Right ventricle myocardium inferior (tissue), 1 donor: ENCODE measurements around the gene SIN3A. TPM values are rescaled to one million over a fixed set of nuclear protein-coding genes. Genes with fewer than 3 reads are reported as not detected.
A peak's percentile ranks its signal among the peaks of the same experiment; 100 is the strongest.
"Not testable (repeated sequence)": the region's sequence is repeated elsewhere in the genome, so short reads cannot be mapped to it uniquely, and the experiment has no call there.

Experiments
- ATAC-seq: fragments of 200-7000 bp; cut with Tn5 transposase; one replicate; pipeline ENCODE4 v1.9.1; 2020; ENCODE audit warnings: mild to moderate bottlenecking, moderate library complexity
- DNase-seq: peaks from one replicate; pipeline ENCODE4 v3.0.0; 2021; ENCODE audit errors: missing footprints
- intact Hi-C: fragments of 100-400 bp; cut with DNase I; formaldehyde crosslinking; loops from one replicate; pipeline ENCODE4 v1.11.0; 2022
- total RNA-seq: library from RNA; stranded (reverse); fragmentation: NEBNext Ultra II Directional; extraction: Animal tissue kit (Norgen Biotek cat#: 25700); gene quantifications from one replicate; pipeline ENCODE4 v1.2.1, GENCODE V29; 2021
- donor health status: DM: no; HTN: yes; CAD: no; lungs with severe emphysema.

Gene SIN3A
- total RNA-seq, 1 donor from 2014 or later: 24.5 TPM

DNA sequence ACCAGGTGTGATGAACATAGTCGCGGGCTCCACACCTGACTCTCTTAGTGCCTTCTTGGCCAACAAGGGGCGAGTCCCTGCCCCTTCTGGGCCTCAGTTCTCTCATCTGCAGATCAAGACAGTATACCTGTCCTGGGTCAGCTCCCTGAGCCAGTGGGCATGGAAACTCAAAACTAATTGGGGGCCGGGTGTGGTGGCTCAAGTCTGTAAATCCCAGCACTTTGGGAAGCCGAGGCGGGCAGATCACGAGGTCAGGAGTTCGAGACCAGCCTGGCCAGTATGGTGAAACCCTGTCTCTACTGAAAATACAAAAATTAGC is 102.2 kb downstream of the SIN3A start:
- ATAC-seq, DNase-seq, intact Hi-C loops: not testable (repeated sequence)

DNA sequence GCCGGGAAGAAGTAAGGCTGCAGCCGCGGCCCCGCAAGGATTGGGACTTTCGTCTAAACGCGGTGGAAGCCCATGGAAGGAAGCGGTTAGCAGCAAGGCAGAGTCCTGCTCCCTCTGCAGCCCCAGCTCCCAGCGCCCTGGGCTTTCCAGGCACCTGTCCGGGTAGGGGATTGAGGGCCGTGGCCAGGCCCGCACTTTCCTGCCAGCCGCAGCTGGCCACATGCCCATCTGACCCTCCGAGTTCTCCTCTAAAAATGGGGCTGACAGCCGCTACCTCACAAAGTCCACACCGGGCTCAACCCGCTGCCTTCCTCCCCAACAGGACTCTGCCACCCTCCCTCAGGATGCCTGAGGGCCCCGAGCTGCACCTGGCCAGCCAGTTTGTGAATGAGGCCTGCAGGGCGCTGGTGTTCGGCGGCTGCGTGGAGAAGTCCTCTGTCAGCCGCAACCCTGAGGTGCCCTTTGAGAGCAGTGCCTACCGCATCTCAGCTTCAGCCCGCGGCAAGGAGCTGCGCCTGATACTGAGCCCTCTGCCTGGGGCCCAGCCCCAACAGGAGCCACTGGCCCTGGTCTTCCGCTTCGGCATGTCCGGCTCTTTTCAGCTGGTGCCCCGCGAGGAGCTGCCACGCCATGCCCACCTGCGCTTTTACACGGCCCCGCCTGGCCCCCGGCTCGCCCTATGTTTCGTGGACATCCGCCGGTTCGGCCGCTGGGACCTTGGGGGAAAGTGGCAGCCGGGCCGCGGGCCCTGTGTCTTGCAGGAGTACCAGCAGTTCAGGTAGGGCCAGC is 102.7 kb downstream of the SIN3A start:
- DNase-seq (no peak), ATAC-seq (peak; percentile 4)
- intact Hi-C loops: no loop called here

DNA sequence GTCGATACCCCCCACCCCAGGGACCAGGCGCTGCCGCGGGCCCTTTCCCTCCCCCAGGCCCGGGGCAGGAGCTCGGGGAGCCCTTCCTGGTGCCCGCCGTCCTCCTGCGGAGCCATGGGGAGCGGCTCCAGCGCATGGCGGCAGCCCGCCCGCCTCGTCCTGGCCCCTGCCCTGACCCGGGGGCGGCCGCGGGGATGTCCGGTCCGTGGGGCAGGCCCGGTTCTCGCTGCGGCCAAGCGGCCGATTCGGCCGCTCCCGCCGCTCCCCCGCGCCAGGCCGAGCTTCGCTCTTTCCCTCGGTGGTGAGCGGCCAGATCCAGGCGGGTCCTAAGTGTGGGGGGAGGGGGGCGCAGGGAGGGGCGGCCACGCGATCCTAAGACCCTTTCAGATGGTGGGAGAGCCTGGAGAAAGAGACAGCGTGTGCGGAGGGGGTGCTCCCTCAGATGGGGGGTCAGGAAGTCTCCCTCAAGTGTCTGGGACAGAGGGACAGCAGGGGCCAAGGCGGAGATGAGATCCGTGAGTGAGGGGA is 103.4 kb downstream of the SIN3A start:
- intact Hi-C loops: no loop called here
- DNase-seq (no peak), ATAC-seq (peak; percentile 49)

DNA sequence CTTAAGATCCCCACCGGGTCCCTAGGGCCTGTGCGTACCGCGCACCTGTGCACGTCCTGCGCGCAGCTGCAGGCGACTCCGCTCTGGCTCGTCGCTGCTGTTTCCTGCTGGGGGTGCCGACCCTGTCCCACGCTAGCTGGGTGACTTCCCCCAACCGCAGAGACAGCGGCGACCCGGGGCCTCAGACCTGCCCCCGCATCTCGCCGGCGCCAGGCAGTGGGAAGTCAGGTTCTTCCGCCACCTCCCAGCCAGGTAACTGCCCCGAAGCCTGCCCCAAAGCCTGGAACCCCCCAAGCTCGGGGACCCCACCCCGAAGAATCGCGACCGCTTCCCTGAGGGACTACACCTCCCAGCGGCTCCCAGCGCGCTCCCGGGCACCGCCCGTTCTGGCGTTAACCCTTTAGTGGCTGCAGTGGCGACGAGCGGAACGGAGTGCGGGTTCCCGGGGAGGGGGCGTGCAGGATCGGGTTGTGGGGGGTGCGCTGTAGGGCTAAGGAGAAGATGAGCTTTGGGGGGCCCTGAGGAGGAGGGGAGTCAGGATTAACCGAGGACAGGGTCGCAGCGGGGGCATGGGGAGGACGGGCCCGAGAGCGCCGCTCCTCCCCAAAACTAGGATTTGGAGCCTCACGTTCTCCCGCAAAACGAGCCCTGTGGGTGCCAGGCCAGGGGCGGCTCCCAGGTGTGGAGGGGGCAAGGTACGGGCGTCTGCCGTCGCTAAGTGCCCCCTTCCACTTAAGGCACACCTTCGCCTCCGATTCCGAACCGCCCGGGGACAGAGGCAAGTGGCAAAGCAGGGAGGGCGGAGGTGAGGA is 104.1 kb downstream of the SIN3A start:
- DNase-seq: peak; percentile 82
- peak; percentile 78 for ATAC-seq
- intact Hi-C loops: no loop called here

DNA sequence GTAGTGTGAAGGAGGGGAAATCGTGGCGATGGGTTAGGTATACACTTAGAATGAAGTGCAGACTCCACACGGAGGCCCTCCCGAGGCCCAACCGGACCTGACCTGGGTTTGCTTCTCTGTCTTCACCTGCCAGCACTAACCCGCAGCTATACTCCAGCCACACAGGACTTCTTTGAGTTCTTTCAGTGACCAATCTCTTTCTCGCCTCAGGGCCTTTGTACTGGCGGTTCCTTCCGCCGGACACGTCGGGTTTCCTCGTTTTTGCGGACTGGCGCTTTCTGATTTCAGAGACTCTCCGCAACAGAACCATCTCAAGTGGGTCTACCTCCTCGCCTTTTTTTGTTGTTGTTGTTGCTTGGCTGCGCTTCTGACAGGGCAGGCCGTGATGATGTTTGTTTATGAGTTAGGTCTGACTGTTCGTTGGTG is 104.7 kb downstream of the SIN3A start, which contains the start of gene NEIL1:
Gene NEIL1, plus strand, starts transcription at position 244 of the 426 bp plus-strand sequence. CDS start 1,867 bp downstream, outside the sequence.
- intact Hi-C loops: no loop called here
- no peak for DNase-seq
- no peak for ATAC-seq

DNA sequence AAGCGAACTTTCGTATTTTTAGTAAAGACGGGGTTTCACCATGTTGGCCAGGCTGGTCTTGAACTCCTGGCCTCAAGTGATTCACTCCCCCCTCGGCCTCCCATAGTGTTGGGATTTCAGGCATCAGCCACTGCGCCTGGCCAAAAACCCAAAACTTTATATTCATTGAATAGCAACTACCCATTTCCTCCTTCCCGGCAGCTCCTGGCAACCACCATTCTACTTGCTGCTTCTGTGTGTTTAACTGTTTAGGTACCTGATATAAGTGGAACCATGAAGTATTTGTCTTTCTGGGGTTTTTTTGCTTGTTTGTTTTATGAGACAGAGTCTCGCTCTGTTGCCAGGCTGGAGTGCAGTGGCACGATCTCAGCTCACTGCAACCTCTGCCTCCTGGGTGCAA is 107.5 kb downstream of the SIN3A start:
- ATAC-seq, intact Hi-C loops: not testable (repeated sequence)
- DNase-seq: peak; percentile 14

DNA sequence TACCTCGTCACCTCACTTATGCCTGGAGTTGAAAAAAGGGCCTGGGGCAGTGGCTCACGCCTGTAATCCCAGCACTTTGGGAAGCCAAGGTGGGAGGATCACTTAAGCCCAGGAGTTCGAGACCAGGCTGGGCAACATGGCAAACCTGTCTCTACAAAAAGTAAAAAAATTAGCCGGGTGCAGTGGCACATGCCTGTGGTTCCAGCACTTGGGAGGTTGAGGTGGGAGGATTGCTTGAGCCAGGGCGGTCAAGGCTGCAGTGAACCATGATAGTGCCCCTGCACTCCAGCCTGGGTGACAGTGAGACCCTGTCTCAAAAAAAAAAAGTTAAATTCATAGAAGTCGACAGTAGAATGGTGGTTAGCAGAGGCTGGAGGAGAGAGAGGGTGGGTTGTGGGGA is 109.3 kb downstream of the SIN3A start:
- no peak for ATAC-seq
- intact Hi-C loops: no loop called here
- peak; percentile 20 for DNase-seq

DNA sequence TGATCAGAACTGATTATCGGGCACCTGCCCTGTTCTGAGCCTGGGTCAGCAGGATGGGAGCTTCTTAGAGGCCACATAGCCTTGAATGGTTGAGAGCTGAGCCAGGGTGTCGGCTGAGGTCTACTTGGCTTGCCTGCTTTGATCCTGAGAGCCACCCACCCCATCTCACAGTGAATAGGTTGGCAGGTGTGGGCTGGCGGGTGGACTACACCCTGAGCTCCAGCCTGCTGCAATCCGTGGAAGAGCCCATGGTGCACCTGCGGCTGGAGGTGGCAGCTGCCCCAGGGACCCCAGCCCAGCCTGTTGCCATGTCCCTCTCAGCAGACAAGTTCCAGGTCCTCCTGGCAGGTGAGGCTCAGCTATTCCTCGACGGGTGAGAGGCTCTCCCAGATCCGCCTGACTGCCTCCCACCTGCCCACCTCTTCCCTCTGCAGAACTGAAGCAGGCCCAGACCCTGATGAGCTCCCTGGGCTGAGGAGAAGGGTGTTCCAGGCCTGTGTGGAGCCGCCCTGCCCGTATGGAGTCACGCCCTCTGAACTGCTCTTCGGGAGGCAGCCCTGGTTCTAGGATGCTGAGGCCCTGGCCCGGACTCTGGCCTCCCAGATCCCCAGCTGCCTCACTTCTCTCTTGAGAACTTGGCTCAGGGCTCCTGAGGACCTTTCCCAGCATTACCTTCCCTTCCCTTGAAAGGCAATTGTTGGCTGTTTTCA is 111.8 kb downstream of the SIN3A start:
- ATAC-seq: no peak
- DNase-seq: peak; percentile 26
- intact Hi-C loops: no loop called here

DNA sequence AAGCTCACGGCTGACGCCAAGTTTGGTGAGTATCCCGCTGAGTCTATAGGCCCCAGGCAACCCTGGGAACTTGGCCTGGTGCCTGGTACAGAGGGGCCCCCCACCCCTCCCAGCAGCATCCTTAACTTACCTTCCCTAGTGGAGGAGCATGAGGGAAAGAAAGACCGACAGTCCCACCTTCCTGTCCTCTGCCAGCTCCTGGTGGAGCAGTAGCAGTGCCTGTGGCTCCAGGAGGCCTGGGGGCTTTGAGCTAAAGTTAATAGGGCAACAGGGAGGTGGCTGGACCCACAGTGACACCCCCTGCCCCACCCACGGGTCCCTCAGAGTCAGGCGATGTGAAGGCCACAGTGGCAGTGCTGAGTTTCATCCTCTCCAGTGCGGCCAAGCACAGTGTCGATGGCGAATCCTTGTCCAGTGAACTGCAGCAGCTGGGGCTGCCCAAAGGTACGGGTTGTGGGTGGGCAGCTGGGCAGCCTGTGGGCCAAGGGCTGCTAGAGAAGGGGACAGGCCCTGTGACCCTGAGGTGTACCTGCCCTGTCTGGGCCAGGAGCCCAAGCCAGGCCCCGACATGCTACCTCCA is 112.7 kb downstream of the SIN3A start:
- no peak for DNase-seq
- no peak for ATAC-seq
- intact Hi-C loops: no loop called here

DNA sequence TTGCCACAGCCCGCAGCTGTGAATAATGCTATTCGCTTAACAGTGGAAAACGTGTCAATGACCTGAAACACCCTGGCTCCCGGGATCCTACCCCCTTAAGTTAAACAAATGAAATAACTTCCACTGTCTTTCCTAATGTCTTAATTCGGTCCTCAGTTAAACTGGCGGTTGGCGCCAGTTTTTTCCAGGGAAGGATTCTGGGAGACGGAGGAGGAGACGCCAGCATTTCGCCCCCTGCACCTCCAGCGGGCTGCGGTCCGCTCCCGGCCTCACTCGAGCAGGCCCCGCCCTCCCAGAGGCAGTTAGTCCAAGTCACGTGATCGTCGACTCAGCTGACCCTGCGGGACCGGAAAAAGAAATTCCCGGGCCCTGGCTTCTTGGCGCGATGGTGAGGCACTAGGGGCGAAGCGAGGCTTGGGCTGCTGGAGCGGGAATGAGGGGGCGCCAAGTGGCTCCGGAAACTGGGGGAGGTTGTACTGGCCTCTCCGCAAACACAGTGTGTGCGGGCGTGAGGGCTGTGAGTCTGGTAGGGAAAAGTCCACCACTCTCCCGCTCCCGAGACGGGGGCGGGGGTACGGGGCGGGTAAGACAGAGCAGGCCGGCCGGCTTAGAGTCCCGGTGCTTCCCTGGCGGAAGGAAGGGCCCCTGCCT is 115.7 kb downstream of the SIN3A start, which contains the start of gene COMMD4:
Gene COMMD4, plus strand, starts transcription at position 359 of the 651 bp plus-strand sequence. Its CDS starts 27 bp downstream, at position 386.
- intact Hi-C loops: no loop called here
- ATAC-seq (peak; percentile 92), DNase-seq (peak; percentile 96)

DNA sequence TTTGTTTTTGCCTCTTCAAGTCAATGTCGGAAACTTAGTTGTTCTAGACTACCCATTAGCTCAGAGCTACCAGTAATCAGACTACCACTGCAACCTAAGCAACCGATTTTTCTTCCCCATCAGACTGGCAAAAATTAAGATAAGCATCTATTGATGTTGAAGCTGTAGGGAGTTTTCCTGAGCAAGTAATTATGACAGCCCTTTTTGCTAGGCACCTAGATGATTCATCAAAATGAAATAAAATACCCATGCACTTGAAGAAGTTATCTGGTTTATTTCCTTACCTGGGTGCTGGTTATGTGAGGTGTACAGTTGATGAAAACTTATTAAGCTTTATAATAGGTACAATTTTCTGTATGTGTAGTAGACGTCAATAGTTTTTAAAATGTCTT is 116.2 kb downstream of the SIN3A start:
- DNase-seq: no peak

DNA sequence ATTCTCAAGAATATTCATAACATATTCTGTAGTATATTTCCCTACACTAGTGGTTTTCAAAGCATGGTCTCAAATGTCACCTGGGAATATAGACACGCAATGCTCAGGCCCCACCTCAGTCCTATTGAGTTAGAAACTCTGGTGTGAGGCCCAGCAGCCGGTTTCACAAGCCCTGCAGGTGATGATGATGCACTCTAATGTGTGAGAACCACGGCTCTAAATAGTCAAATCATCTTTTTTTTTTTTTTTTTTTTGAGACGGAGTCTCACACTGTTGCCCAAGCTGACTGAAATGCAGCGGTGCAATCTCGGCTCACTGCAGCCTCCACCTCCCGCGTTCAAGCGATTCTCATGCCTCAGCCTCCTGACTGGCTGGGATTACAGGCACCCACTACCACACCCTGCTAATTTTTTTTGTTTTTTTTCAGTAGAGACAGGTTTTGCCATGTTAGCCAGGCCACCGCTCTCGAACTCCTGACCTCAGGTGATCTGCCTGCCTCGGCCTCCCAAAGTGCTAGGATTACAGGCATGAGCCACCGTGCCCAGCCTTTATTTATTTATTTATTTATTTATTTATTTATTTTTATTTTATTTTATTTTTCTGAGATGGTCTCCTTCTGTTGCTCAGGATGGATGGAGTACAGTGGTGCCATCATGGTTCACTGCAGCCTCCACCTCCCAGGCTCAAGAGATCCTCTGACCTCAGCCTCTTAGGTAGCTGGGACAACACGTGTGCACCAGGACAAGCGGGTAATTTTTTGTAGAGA is 117.7 kb downstream of the SIN3A start:
- DNase-seq, ATAC-seq, intact Hi-C loops: not testable (repeated sequence)

More for the DNA sequence above, 116.2 kb downstream of the SIN3A start:
- no peak for ATAC-seq
- intact Hi-C loops: no loop called here

DNA sequence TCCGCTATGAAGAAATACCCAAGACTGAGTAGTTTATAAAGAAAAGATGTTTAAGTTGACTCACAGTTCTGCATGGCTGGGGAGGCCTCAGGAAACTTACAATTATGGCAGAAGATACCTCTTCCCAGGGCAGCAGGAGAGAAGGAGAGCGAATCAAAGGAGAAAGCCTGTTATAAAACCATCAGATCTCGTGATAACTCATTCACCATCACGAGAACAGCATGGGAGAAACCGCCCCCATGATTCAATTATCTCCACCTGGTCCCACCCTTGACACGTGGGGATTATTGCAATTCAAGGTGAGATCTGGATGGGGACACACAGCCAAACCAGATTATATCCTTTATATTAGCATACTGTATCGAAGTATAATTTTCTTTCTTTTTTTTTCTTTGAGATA is 119.4 kb downstream of the SIN3A start:
- DNase-seq, ATAC-seq, intact Hi-C loops: not testable (repeated sequence)

DNA sequence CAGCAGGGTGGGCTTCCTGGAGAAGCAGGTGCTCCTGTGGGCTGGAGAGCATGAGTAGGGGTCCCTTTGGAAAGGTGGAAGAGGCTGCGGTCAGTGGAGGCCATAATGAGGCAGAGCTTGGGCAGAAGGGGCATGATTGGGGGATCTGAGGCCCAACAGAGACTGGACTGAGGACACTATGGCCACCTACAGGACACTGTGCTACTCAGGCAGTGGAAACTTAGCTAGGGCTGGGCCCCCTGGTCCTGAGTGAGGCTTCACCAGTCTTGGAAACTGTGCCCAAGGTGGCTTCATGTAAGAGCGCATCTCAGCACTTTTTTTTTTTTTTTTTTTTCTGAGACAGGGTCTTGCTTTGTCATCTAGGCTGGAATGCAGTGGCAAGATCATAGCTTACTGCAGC is 121.9 kb downstream of the SIN3A start:
- no peak for ATAC-seq
- no peak for DNase-seq
- intact Hi-C loops: no loop called here

DNA sequence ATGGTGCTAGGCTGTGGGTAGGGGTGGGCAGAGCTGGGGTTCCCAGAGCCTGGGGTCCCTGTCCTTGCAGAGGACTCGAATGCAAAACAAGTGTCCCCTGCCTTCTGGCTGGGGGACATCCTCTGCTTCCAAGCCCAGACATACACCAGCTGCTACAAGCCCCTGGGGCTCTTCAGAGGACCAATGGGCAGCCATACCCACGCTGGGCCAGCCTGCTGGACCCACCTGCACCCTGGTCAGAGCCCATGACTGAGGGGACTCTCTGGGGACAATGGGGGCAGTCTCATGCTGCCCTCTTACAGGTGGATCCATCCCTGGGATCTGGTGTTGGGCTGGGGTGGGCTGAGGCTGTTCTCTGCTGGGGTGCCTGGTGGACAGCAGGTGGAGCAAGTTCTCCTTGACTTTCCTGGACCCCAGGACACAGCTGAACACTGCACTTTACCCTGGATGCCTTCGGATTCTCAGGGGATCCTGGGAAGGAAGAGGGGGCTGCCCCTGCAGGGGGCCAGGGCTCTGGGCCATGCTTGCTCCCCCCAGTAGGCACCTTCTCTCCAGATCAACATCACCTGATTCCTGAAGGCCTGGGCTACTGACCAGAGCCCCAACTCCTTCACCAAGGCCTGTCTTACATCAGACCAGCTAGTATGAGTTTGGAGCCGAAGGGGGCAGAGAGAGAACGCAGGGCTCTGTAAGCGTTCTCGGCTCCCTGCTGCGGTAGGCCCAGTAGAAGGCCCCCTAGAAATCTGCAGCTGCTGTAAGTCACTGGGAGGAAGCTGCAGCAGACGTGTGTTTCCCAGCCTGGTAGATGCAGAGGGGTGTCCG is 122.8 kb downstream of the SIN3A start:
- ATAC-seq (no peak), DNase-seq (no peak)
- intact Hi-C loops: no loop called here

DNA sequence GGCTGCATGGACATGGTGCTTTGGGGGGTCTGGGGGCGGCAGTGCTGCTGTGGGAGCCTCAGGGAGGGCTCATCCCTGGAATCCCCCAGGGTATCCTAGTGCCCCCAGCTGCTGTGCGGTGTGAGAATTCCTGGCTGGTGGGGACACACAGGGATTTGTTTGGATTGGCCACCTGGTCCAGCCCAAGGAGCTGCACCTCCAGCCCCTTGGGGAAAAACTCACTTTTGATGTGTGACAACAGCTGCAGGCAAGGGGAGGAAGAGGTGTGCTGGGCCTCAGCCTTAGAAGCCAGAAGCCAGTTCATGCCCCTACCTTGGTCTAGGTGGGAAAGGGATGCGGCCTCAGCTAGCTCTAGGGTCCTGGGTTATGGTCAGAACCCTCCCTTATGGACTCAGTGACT is 124.0 kb downstream of the SIN3A start:
- intact Hi-C loops: no loop called here
- no peak for ATAC-seq

DNA sequence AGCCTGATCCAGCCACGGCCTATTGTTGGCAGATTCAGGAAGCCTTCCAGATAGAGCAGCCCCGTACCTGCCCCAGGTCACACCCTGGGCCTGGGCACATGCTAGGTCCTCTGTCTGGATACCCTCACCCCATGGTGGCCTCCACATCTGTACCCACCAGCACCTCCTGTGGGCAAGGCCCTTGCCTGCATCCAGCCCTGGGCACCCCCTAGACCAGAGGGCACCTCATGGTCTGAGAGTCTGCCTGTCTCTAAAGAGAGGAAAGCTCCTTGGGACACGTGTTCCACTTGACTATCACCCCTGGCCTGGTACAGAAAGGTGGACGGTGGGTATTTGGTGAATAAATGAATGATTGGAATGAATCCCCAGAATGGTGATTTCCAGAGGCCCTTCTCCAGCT is 124.5 kb downstream of the SIN3A start:
- ATAC-seq (no peak), DNase-seq (no peak)
- intact Hi-C loops: no loop called here

More for the DNA sequence above, 124.0 kb downstream of the SIN3A start:
- no peak for DNase-seq
